HL-60 (cell line): Measurements from ENCODE around the gene FLNB.

ENCODE experiments used
- DNase-seq, 2 experiments: peaks; one replicate each; pipeline ENCODE4 v3.0.0-alpha.2; 2010 to 2020; ENCODE audit warnings: low read depth in 1 of 2, low spot score in 1 of 2
- H3K27ac ChIP-seq: fragments of 250-450 bp; sonication (Bioruptor Pico); replicated peaks from 2 replicates; pipeline ENCODE4 v1.5.1; 2020; ENCODE audit warnings: mild to moderate bottlenecking, moderate library complexity
- H3K27me3 ChIP-seq: fragments of 250-450 bp; sonication (Bioruptor Pico); 2 replicates; pipeline ENCODE4 v1.5.1; 2021; ENCODE audit warnings: mild to moderate bottlenecking, moderate library complexity; ENCODE audit not compliant: insufficient read depth, poor library complexity, severe bottlenecking
- H3K4me3 ChIP-seq: replicated peaks from 2 replicates; pipeline ENCODE4 v1.5.1; 2011; ENCODE audit warnings: mild to moderate bottlenecking, control low read depth, low read length; ENCODE audit not compliant: insufficient read depth
- GABPA ChIP-seq: IDR thresholded peaks from 2 replicates; pipeline ENCODE4 v1.6.1; 2012; ENCODE audit warnings: low read depth
- POLR2AphosphoS5 ChIP-seq: IDR thresholded peaks from 2 replicates; pipeline ENCODE4 v1.6.1; 2012; ENCODE audit warnings: low read depth
- REST ChIP-seq: IDR thresholded peaks from 2 replicates; pipeline ENCODE4 v1.6.1; 2012; ENCODE audit warnings: low read depth; ENCODE audit not compliant: insufficient replicate concordance
- SPI1 ChIP-seq: IDR thresholded peaks from 2 replicates; pipeline ENCODE4 v1.6.1; 2012; ENCODE audit warnings: low read depth, mild to moderate bottlenecking, borderline replicate concordance
- TF ChIP-seq, protein P1 (sequence below): IDR thresholded peaks from one replicate; pipeline ENCODE4 v1.5.1; 2011; ENCODE audit warnings: low read length, control low read depth, inconsistent platforms; ENCODE audit not compliant: insufficient read depth

The FLNB gene

GRCh38 chr3:58141766-58142345 lies 133.6 kb downstream of the FLNB start:
- no peaks in the 10 kb centered on the region for H3K27me3 ChIP-seq
- no peak overlapping the region for H3K27ac ChIP-seq
- no peak overlapping the region for H3K4me3 ChIP-seq
- DNase-seq, result no peak
- TF ChIP-seq SPI1, result no peak
- TF ChIP-seq, protein P1, sequence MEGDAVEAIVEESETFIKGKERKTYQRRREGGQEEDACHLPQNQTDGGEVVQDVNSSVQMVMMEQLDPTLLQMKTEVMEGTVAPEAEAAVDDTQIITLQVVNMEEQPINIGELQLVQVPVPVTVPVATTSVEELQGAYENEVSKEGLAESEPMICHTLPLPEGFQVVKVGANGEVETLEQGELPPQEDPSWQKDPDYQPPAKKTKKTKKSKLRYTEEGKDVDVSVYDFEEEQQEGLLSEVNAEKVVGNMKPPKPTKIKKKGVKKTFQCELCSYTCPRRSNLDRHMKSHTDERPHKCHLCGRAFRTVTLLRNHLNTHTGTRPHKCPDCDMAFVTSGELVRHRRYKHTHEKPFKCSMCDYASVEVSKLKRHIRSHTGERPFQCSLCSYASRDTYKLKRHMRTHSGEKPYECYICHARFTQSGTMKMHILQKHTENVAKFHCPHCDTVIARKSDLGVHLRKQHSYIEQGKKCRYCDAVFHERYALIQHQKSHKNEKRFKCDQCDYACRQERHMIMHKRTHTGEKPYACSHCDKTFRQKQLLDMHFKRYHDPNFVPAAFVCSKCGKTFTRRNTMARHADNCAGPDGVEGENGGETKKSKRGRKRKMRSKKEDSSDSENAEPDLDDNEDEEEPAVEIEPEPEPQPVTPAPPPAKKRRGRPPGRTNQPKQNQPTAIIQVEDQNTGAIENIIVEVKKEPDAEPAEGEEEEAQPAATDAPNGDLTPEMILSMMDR, result no peak

- DNase-seq, result no peak
- no peak overlapping the region for H3K4me3 ChIP-seq
- TF ChIP-seq POLR2AphosphoS5 (no peak), GABPA (no peak), REST (no peak), SPI1 (no peak)
- TF ChIP-seq, protein P1, result no peak
- no peaks in the 10 kb centered on the region for H3K27me3 ChIP-seq
- no peak overlapping the region for H3K27ac ChIP-seq
Observed at GRCh38 chr3:58143417-58144055, 135.3 kb downstream of the FLNB start.

GRCh38 chr3:58144478-58145325 lies 136.5 kb downstream of the FLNB start:
- Histone ChIP-seq H3K27me3 (no peaks in the 10 kb centered on the region), H3K4me3 (no peak overlapping the region), H3K27ac (no peak overlapping the region)
- DNase-seq, result no peak
- no peak for TF ChIP-seq GABPA
- TF ChIP-seq REST, result no peak
- no peak for TF ChIP-seq POLR2AphosphoS5
- TF ChIP-seq, protein P1, result no peak
